GM12873 (cell line): ENCODE data around the gene OR51B6.

Source experiments
- TF ChIP-seq, protein P1 (sequence below): IDR thresholded peaks from 2 replicates; pipeline ENCODE4 v1.5.1; 2012; ENCODE audit warnings: low read depth, mild to moderate bottlenecking, moderate library complexity, low read length, control low read depth; ENCODE audit not compliant: insufficient read depth; ENCODE audit errors: missing control alignments

Gene OR51B6

GRCh38 chr11:5349550-5349949 is 1.8 kb upstream of the OR51B6 start:
- TF ChIP-seq, protein P1, sequence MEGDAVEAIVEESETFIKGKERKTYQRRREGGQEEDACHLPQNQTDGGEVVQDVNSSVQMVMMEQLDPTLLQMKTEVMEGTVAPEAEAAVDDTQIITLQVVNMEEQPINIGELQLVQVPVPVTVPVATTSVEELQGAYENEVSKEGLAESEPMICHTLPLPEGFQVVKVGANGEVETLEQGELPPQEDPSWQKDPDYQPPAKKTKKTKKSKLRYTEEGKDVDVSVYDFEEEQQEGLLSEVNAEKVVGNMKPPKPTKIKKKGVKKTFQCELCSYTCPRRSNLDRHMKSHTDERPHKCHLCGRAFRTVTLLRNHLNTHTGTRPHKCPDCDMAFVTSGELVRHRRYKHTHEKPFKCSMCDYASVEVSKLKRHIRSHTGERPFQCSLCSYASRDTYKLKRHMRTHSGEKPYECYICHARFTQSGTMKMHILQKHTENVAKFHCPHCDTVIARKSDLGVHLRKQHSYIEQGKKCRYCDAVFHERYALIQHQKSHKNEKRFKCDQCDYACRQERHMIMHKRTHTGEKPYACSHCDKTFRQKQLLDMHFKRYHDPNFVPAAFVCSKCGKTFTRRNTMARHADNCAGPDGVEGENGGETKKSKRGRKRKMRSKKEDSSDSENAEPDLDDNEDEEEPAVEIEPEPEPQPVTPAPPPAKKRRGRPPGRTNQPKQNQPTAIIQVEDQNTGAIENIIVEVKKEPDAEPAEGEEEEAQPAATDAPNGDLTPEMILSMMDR, result no peak

GRCh38 chr11:5362017-5362625 is 10.8 kb downstream of the OR51B6 start:
- TF ChIP-seq, protein P1, result no peak

DNA sequence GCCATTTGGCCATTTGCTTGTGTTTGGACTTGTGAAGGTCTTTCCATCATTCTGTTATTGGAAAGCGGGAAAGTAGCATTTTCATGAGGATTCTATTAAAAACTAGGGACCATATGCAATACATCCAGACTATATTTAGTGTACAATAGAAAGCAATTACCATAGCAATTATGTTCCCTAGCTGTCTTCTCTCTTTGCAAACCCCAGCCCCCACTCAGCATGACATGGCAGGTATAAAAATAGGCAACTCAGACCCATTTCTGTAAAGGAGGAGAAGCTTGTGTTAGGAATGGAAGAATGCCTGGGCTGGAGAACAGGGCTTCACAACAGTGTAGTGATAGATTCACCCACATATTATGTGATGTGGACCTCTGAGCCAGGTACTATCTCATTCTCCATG is 12.4 kb downstream of the OR51B6 start:
- TF ChIP-seq, protein P1, result no peak

DNA sequence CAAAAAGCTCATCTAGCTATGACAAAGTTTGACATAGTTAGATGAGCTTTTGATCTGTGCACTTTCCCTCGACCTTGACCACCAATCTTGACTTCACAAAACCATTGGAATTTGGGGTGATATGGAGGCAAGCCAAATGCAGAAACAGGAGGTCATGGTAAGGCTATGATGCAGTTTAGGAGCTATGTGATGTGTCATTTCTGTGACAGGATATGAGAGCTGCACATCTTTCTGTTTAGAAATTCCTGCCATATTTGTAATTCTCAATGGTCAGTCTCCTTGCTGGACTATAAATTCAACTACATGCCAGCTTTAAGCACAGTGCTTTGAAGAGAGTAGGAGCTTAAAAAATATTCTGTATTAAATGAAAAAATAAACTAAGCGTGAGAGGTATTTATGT is 12.9 kb downstream of the OR51B6 start:
- TF ChIP-seq, protein P1, result no peak

DNA sequence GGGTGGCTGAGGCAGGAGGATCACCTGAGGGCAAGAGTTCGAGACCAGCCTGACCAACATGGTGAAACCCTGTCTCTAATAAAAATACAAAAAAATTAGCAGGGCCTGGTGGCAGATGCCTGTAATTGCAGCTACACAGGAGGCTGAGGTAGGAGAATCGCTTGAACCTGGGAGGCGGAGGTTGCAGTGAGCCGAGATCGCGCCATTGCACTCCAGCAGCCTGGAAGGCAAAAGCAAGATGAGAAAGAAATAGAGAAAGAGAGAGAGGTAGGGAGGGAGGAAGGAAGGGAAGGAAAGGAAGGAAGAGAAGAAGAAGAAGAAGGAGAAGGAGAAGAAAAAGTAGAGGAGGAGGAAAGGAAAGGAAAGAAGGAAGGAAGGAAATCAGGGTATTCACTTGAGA is 15.1 kb downstream of the OR51B6 start:
- TF ChIP-seq, protein P1, result peak; percentile 21

- TF ChIP-seq, protein P1, result no peak
Observed at GRCh38 chr11:5366856-5367255, 15.5 kb downstream of the OR51B6 start.

- TF ChIP-seq, protein P1, result no peak
Observed at GRCh38 chr11:5367448-5368074, 16.3 kb downstream of the OR51B6 start.
